Lung (tissue), 12 donors: ENCODE results near the gene ROPN1. TPM values are rescaled to one million over a fixed set of nuclear protein-coding genes. Genes with fewer than 3 reads are reported as not detected.
A peak's percentile ranks its signal among the peaks of the same experiment; 100 is the strongest.

ENCODE experiments used
- ATAC-seq: fragments of 200-7000 bp; cut with Tn5 transposase; one replicate; pipeline ENCODE4 v1.9.1; 2020; ENCODE audit warnings: moderate number of reproducible peaks; ENCODE audit not compliant: insufficient read depth, low FRiP score
- DNase-seq, 3 donors: peaks; one replicate each; pipeline ENCODE4 v3.0.0-alpha.2; 2013 to 2017
- H3K27ac ChIP-seq, 2 donors: one replicate each; pipeline ENCODE4 v1.5.1; 2013; ENCODE audit warnings: mild to moderate bottlenecking in 2 of 2, moderate library complexity in 2 of 2, control low read depth in 1 of 2, inconsistent platforms in 1 of 2, low read depth in 1 of 2, low read length in 1 of 2
- H3K27me3 ChIP-seq, 3 donors: one replicate each; pipeline ENCODE4 v1.5.1; 2013; ENCODE audit warnings: low read length in 2 of 3; ENCODE audit not compliant: control insufficient read depth in 3 of 3, insufficient read depth in 3 of 3
- H3K36me3 ChIP-seq, 4 donors: one replicate each; pipeline ENCODE4 v1.5.1; 2013; ENCODE audit warnings: low read length in 4 of 4, mild to moderate bottlenecking in 1 of 4, moderate library complexity in 1 of 4; ENCODE audit not compliant: control insufficient read depth in 4 of 4, insufficient read depth in 4 of 4
- H3K4me1 ChIP-seq, 5 donors: one replicate each; pipeline ENCODE4 v1.5.1; 2013; ENCODE audit warnings: low read length in 5 of 5, mild to moderate bottlenecking in 2 of 5, moderate library complexity in 1 of 5; ENCODE audit not compliant: control insufficient read depth in 5 of 5, insufficient read depth in 5 of 5
- H3K4me3 ChIP-seq: one replicate; pipeline ENCODE4 v1.5.1; 2013; ENCODE audit warnings: mild to moderate bottlenecking, control low read depth, moderate library complexity
- H3K9ac ChIP-seq, 2 donors: one replicate each; pipeline ENCODE4 v1.5.1; 2013; ENCODE audit warnings: low read length in 2 of 2, control low read depth in 1 of 2; ENCODE audit not compliant: insufficient read depth in 1 of 2
- H3K9me3 ChIP-seq, 4 donors: one replicate each; pipeline ENCODE4 v1.5.1; 2013; ENCODE audit warnings: low read length in 3 of 4, mild to moderate bottlenecking in 1 of 4, moderate library complexity in 1 of 4; ENCODE audit not compliant: control insufficient read depth in 4 of 4, insufficient read depth in 3 of 4
- CTCF ChIP-seq: IDR thresholded peaks from 2 replicates; pipeline ENCODE4 v1.5.1; 2012; ENCODE audit warnings: mild to moderate bottlenecking; ENCODE audit errors: control extremely low read depth, extremely low read depth
- whole genome bisulfite sequencing, 2 donors: extraction: QIAGEN DNeasy Blood & Tissue Kit; methylation state at CpG; one replicate each; pipeline ENCODE4 v1.1.7; 2013; 5-methylcytosine and 5-hydroxymethylcytosine counted together
- polyA plus RNA-seq, 2 donors: library from polyadenylated mRNA; stranded (reverse); fragments of 200-250 nt; gene quantifications; one replicate each; pipeline ENCODE4 v1.2.1, GENCODE V29; 2013
- total RNA-seq, 2 donors: library from RNA; depleted of rRNA in 1 of 2; stranded (reverse); fragments of >200 nt in 1 of 2; gene quantifications; one replicate each; pipeline ENCODE4 v1.2.1, GENCODE V29; 2014 to 2021
- donor health status: control.
- donor health status: control.
- donor health status: Bipolar disorder and iron deficiency.
- donor health status: healthy.
- donor health status: DM: yes; HTN: yes; CAD: no.

Gene ROPN1
- total and polyA plus RNA-seq, 4 donors = not detected

GRCh38 chr3:124035463-124036121, 43.7 kb upstream of the ROPN1 start:
- H3K4me1 ChIP-seq = peaks cover 0 to 26% (median 9%) of the 10 kb centered on the region in 5 donors
- H3K27ac ChIP-seq = no peak overlapping the region
- no peaks in the 10 kb centered on the region for H3K36me3 ChIP-seq
- H3K4me3 ChIP-seq = no peak overlapping the region
- no peaks in the 10 kb centered on the region for H3K27me3 ChIP-seq
- TF ChIP-seq CTCF = no peak
- DNase-seq (no peak), ATAC-seq (no peak)
- H3K9me3 ChIP-seq = no peaks in the 10 kb centered on the region
- WGBS, 2 donors = 86 to 88% methylated on average over 1 of the region's 1 CpG
- H3K9ac ChIP-seq = no peak overlapping the region

GRCh38 chr3:124034844-124035152, 42.9 kb upstream of the ROPN1 start:
- peak overlapping the region in 1 of 2 donors; percentile 67 for H3K9ac ChIP-seq
- ATAC-seq = no peak
- H3K27me3 ChIP-seq = no peaks in the 10 kb centered on the region
- no peak overlapping the region for H3K27ac ChIP-seq
- DNase-seq = no peak
- H3K36me3 ChIP-seq = no peaks in the 10 kb centered on the region
- no peak overlapping the region for H3K4me3 ChIP-seq
- H3K4me1 ChIP-seq = peaks cover 0 to 26% (median 9%) of the 10 kb centered on the region in 5 donors
- no peaks in the 10 kb centered on the region for H3K9me3 ChIP-seq
- TF ChIP-seq CTCF = no peak
- 45 to 64% methylated on average over 1 of the region's 1 CpG for WGBS, 2 donors

- 4 to 5% methylated on average over 34 to 47 of the region's 47 CpGs for WGBS, 2 donors
- H3K27me3 ChIP-seq = no peaks in the 10 kb centered on the region
- no peak for TF ChIP-seq CTCF
- ATAC-seq (no peak), DNase-seq (peak; percentile 42 to 49 (median 48))
- peak overlapping the region; percentile 75 to 76 for H3K27ac ChIP-seq
- H3K9ac ChIP-seq = peak overlapping the region; percentile 32 to 67
- no peaks in the 10 kb centered on the region for H3K9me3 ChIP-seq
- no peaks in the 10 kb centered on the region for H3K36me3 ChIP-seq
- peak overlapping the region; percentile 85 for H3K4me3 ChIP-seq
- H3K4me1 ChIP-seq = peaks cover 0 to 26% (median 9%) of the 10 kb centered on the region in 5 donors
Observed at GRCh38 chr3:124034016-124034843, 42.3 kb upstream of the ROPN1 start.
